ENCODE data around the gene DLX3. TPM values are rescaled to one million over a fixed set of nuclear protein-coding genes. Genes with fewer than 3 reads are reported as not detected.

Gene DLX3
- total and polyA plus RNA-seq, 8 donors = 0.68 TPM; not detected in 7

- Histone ChIP-seq H3K27ac (no peak overlapping the region), H3K4me3 (no peak overlapping the region)
- intact Hi-C loops (cut with DNase I; ENCODE audit: low total_unique reads) = no loop called here
Observed at GRCh38 chr17:50039058-50039457, 44.0 kb upstream of the DLX3 start.

GRCh38 chr17:50037321-50038107 lies 42.5 kb upstream of the DLX3 start:
- Histone ChIP-seq H3K9me3 (no peaks in the 10 kb centered on the region), H3K27ac (peak overlapping the region in 4 of 5 donors; percentile 49 to 75 (median 69)), H3K4me1 (peaks cover 35 to 57% (median 46%) of the 10 kb centered on the region in 4 donors), H3K27me3 (no peaks in the 10 kb centered on the region), H3K36me3 (no peaks in the 10 kb centered on the region), H3K4me3 (no peak overlapping the region)
- intact Hi-C loops (cut with DNase I; ENCODE audit: low total_unique reads) = no loop called here
- TF ChIP-seq POLR2A (IDR thresholded peaks at IDR 0.05) (no peak), POLR2AphosphoS5 (IDR thresholded peaks at IDR 0.05) (peak in 2 of 3 donors; percentile 44 to 75)
- TF ChIP-seq, protein P1, sequence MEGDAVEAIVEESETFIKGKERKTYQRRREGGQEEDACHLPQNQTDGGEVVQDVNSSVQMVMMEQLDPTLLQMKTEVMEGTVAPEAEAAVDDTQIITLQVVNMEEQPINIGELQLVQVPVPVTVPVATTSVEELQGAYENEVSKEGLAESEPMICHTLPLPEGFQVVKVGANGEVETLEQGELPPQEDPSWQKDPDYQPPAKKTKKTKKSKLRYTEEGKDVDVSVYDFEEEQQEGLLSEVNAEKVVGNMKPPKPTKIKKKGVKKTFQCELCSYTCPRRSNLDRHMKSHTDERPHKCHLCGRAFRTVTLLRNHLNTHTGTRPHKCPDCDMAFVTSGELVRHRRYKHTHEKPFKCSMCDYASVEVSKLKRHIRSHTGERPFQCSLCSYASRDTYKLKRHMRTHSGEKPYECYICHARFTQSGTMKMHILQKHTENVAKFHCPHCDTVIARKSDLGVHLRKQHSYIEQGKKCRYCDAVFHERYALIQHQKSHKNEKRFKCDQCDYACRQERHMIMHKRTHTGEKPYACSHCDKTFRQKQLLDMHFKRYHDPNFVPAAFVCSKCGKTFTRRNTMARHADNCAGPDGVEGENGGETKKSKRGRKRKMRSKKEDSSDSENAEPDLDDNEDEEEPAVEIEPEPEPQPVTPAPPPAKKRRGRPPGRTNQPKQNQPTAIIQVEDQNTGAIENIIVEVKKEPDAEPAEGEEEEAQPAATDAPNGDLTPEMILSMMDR (IDR thresholded peaks at IDR 0.05) = no peak
- DNase-seq = peak; percentile 56 to 81
- 42 to 66% (median 44%) methylated on average over 9 to 14 of the region's 14 CpGs for WGBS, 5 donors

More at GRCh38 chr17:50039058-50039457, 44.0 kb upstream of the DLX3 start:
- WGBS, 5 donors = 63 to 91% (median 83%) methylated on average over 4 of the region's 4 CpGs
- Histone ChIP-seq H3K36me3 (no peaks in the 10 kb centered on the region), H3K27me3 (no peaks in the 10 kb centered on the region), H3K4me1 (peaks cover 43 to 50% (median 47%) of the 10 kb centered on the region in 4 donors), H3K9me3 (no peaks in the 10 kb centered on the region)
- TF ChIP-seq EP300 (IDR thresholded peaks at IDR 0.05) = no peak
- no peak for TF ChIP-seq POLR2A (IDR thresholded peaks at IDR 0.05)
- TF ChIP-seq, protein P1 (IDR thresholded peaks at IDR 0.05) = no peak
- no peak for TF ChIP-seq POLR2AphosphoS5 (IDR thresholded peaks at IDR 0.05)
- DNase-seq = no peak

GRCh38 chr17:50036455-50037261 lies 41.6 kb upstream of the DLX3 start:
- no peaks in the 10 kb centered on the region for H3K9me3 ChIP-seq
- no peak for DNase-seq
- peaks cover 35 to 59% (median 47%) of the 10 kb centered on the region in 4 donors for H3K4me1 ChIP-seq
- H3K36me3 ChIP-seq = no peaks in the 10 kb centered on the region
- TF ChIP-seq POLR2AphosphoS5 (IDR thresholded peaks at IDR 0.05) = no peak
- TF ChIP-seq POLR2A (IDR thresholded peaks at IDR 0.05) = no peak
- TF ChIP-seq EP300 (IDR thresholded peaks at IDR 0.05) = no peak
- TF ChIP-seq, protein P1 (IDR thresholded peaks at IDR 0.05) = no peak
- H3K27me3 ChIP-seq = no peaks in the 10 kb centered on the region
- intact Hi-C loops (cut with DNase I; ENCODE audit: low total_unique reads) = no loop called here
- no peak overlapping the region for H3K4me3 ChIP-seq
- peak overlapping the region in 4 of 5 donors; percentile 49 to 75 (median 69) for H3K27ac ChIP-seq
- 44 to 59% (median 55%) methylated on average over 8 to 11 of the region's 11 CpGs for WGBS, 5 donors

DNA sequence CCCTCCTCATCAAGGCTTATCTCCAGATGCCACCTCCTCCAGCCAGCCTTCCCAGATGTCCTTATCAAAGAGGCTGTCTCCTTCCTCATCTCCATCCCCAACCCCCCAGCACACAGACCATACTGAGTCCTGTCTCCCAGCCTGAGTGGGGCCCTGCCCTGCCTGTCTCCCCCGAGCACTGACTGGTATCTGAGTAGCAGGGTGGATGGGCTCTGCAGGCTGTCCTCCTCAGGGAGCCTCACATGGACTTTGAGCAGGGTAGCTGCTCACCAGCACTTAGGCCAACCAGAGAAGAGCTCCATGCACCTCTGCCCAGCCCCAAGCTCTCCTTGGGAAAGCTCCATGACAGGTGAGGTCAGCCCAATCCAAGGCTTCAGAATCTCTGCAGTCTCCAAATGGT lies 40.9 kb upstream of the DLX3 start:
- no peak for DNase-seq
- Histone ChIP-seq H3K4me1 (peaks cover 35 to 59% (median 47%) of the 10 kb centered on the region in 4 donors), H3K27ac (peak overlapping the region in 3 of 5 donors; percentile 5 to 75 (median 73))

More for the DNA sequence above, 40.9 kb upstream of the DLX3 start:
- Histone ChIP-seq H3K9me3 (no peaks in the 10 kb centered on the region), H3K27me3 (no peaks in the 10 kb centered on the region), H3K4me3 (no peak overlapping the region), H3K36me3 (no peaks in the 10 kb centered on the region)
- TF ChIP-seq EP300 (IDR thresholded peaks at IDR 0.05) = no peak
- TF ChIP-seq, protein P1 (IDR thresholded peaks at IDR 0.05) = no peak
- TF ChIP-seq POLR2AphosphoS5 (IDR thresholded peaks at IDR 0.05) = no peak
- no peak for TF ChIP-seq POLR2A (IDR thresholded peaks at IDR 0.05)
- WGBS, 5 donors = 75 to 100% (median 90%) methylated on average over 1 of the region's 1 CpG; no CpG with 5 or more reads in 1 of the 5 donors
- intact Hi-C loops (cut with DNase I; ENCODE audit: low total_unique reads) = no loop called here
